H9 (cell line): ENCODE results near the gene TNFRSF18. TPM values are rescaled to one million over a fixed set of nuclear protein-coding genes. Genes with fewer than 3 reads are reported as not detected.

ENCODE experiments used
- DNase-seq: peaks from one replicate; pipeline ENCODE4 v3.0.0-alpha.2; 2017
- H2AFZ ChIP-seq: one replicate; pipeline ENCODE4 v1.6.1; 2013; ENCODE audit warnings: mild to moderate bottlenecking, low read length, control low read depth, moderate library complexity
- H2AK5ac ChIP-seq: 2 replicates; pipeline ENCODE4 v1.6.1; 2013; ENCODE audit warnings: low read length, control low read depth, mixed read lengths; ENCODE audit not compliant: insufficient read length
- H2BK120ac ChIP-seq: one replicate; pipeline ENCODE4 v1.6.1; 2013; ENCODE audit warnings: low read depth, mild to moderate bottlenecking, low read length, control low read depth, inconsistent platforms; ENCODE audit not compliant: poor library complexity, severe bottlenecking
- H2BK12ac ChIP-seq: 2 replicates; pipeline ENCODE4 v1.6.1; 2013; ENCODE audit warnings: low read length, control low read depth, mixed read lengths, low read depth; ENCODE audit not compliant: insufficient read length
- H2BK15ac ChIP-seq: 2 replicates; pipeline ENCODE4 v1.6.1; 2013; ENCODE audit warnings: low read depth, low read length, control low read depth
- H2BK20ac ChIP-seq: one replicate; pipeline ENCODE4 v1.6.1; 2013; ENCODE audit warnings: low read depth, mild to moderate bottlenecking, low read length, control low read depth, inconsistent platforms; ENCODE audit not compliant: poor library complexity, severe bottlenecking
- H2BK5ac ChIP-seq: 2 replicates; pipeline ENCODE4 v1.6.1; 2013; ENCODE audit warnings: low read length, control low read depth, mixed read lengths; ENCODE audit not compliant: insufficient read length
- H3K14ac ChIP-seq: 2 replicates; pipeline ENCODE4 v1.6.1; 2013; ENCODE audit warnings: low read length, control low read depth; ENCODE audit not compliant: insufficient read depth
- H3K18ac ChIP-seq: 2 replicates; pipeline ENCODE4 v1.6.1; 2013; ENCODE audit warnings: low read depth, mild to moderate bottlenecking, mixed read lengths, low read length, control low read depth; ENCODE audit not compliant: insufficient read length
- H3K23ac ChIP-seq: 2 replicates; pipeline ENCODE4 v1.6.1; 2013; ENCODE audit warnings: low read length, control low read depth, mixed read lengths, low read depth; ENCODE audit not compliant: insufficient read length
- H3K23me2 ChIP-seq: 2 replicates; pipeline ENCODE4 v1.6.1; 2013; ENCODE audit warnings: low read depth, mild to moderate bottlenecking, mixed read lengths, low read length, control low read depth; ENCODE audit not compliant: insufficient read length, poor library complexity, severe bottlenecking
- H3K27ac ChIP-seq: 2 replicates; pipeline ENCODE4 v1.5.1; 2013; ENCODE audit warnings: low read length, control low read depth, mixed read lengths, low read depth; ENCODE audit not compliant: insufficient read length
- H3K27me3 ChIP-seq: 2 replicates; pipeline ENCODE4 v1.6.1; 2013; ENCODE audit warnings: low read length, control low read depth, inconsistent platforms; ENCODE audit not compliant: insufficient read depth
- H3K4ac ChIP-seq: 2 replicates; pipeline ENCODE4 v1.6.1; 2013; ENCODE audit warnings: low read depth, mild to moderate bottlenecking, control low read depth, inconsistent platforms, low read length, moderate library complexity
- H3K4me1 ChIP-seq: 2 replicates; pipeline ENCODE4 v1.6.1; 2013; ENCODE audit warnings: low read length, control low read depth, inconsistent platforms; ENCODE audit not compliant: insufficient read depth
- H3K4me2 ChIP-seq: 2 replicates; pipeline ENCODE4 v1.6.1; 2013; ENCODE audit warnings: low read length, control low read depth, mixed read lengths; ENCODE audit not compliant: insufficient read length, insufficient read depth
- H3K56ac ChIP-seq: 2 replicates; pipeline ENCODE4 v1.6.1; 2013; ENCODE audit warnings: low read depth, mild to moderate bottlenecking, mixed read lengths, low read length, control low read depth; ENCODE audit not compliant: insufficient read length
- H3K79me1 ChIP-seq: 2 replicates; pipeline ENCODE4 v1.6.1; 2013; ENCODE audit warnings: low read depth, mild to moderate bottlenecking, moderate library complexity, low read length, control low read depth, inconsistent platforms; ENCODE audit not compliant: insufficient read depth, poor library complexity, severe bottlenecking
- H3K79me2 ChIP-seq: 2 replicates; pipeline ENCODE4 v1.6.1; 2013; ENCODE audit warnings: low read length, control low read depth, inconsistent platforms; ENCODE audit not compliant: insufficient read depth
- H3K9ac ChIP-seq: 2 replicates; pipeline ENCODE4 v1.6.1; 2013; ENCODE audit warnings: low read length, control low read depth, mixed read lengths; ENCODE audit not compliant: insufficient read length; ENCODE audit errors: extremely low read depth
- H3K9me3 ChIP-seq: one replicate; pipeline ENCODE4 v1.6.1; 2013; ENCODE audit warnings: low read depth, low read length, inconsistent platforms; ENCODE audit not compliant: control insufficient read depth
- H3T11ph ChIP-seq: one replicate; pipeline ENCODE4 v1.6.1; 2013; ENCODE audit warnings: mild to moderate bottlenecking, low read length, control low read depth, inconsistent platforms
- H4K20me1 ChIP-seq: one replicate; pipeline ENCODE4 v1.6.1; 2013; ENCODE audit not compliant: control insufficient read depth, insufficient read length, insufficient read depth
- H4K5ac ChIP-seq: 2 replicates; pipeline ENCODE4 v1.6.1; 2013; ENCODE audit warnings: low read depth, mild to moderate bottlenecking, mixed read lengths, low read length, control low read depth; ENCODE audit not compliant: insufficient read length
- H4K8ac ChIP-seq: replicated peaks from 2 replicates; pipeline ENCODE4 v1.6.1; 2013; ENCODE audit warnings: low read length, control low read depth, mixed read lengths, low read depth; ENCODE audit not compliant: insufficient read length
- H4K91ac ChIP-seq: 2 replicates; pipeline ENCODE4 v1.6.1; 2013; ENCODE audit warnings: low read depth, mild to moderate bottlenecking, moderate library complexity, mixed read lengths, low read length, control low read depth; ENCODE audit not compliant: insufficient read length
- H3K27ac Mint-ChIP-seq, 3 experiments: 2 replicates in 2 of 3; 3 replicates in 1 of 3; pipeline ENCODE4 v1.8.0; 2020 to 2021; ENCODE audit warnings: mixed read lengths in 3 of 3, mild to moderate bottlenecking in 1 of 3, moderate library complexity in 1 of 3
- H3K27me3 Mint-ChIP-seq: 2 replicates; pipeline ENCODE4 v1.8.0; 2021; ENCODE audit warnings: low read depth, mild to moderate bottlenecking, moderate library complexity, mixed read lengths
- H3K36me3 Mint-ChIP-seq, 3 experiments: 2 replicates in 2 of 3; 3 replicates in 1 of 3; pipeline ENCODE4 v1.8.0; 2020 to 2021; ENCODE audit warnings: low read depth in 3 of 3, mixed read lengths in 3 of 3; ENCODE audit not compliant: insufficient read depth in 1 of 3
- H3K4me1 Mint-ChIP-seq, 2 experiments: 2 replicates each; pipeline ENCODE4 v1.8.0; 2020; ENCODE audit warnings: mixed read lengths in 2 of 2
- H3K4me3 Mint-ChIP-seq, 2 experiments: 2 replicates in 1 of 2; 3 replicates in 1 of 2; pipeline ENCODE4 v1.8.0; 2020 to 2021; ENCODE audit warnings: mild to moderate bottlenecking in 2 of 2, mixed read lengths in 2 of 2, moderate library complexity in 1 of 2
- H3K9me3 Mint-ChIP-seq, 2 experiments: 2 replicates in 1 of 2; 3 replicates in 1 of 2; pipeline ENCODE4 v1.8.0; 2020; ENCODE audit warnings: mild to moderate bottlenecking in 2 of 2, mixed read lengths in 2 of 2, moderate library complexity in 1 of 2
- WGBS: extraction: QIAGEN DNeasy Blood & Tissue Kit; methylation state at CpG from one replicate; pipeline ENCODE4 v1.1.7; 2013; ENCODE audit warnings: missing lambda C conversion rate, low lambda C conversion rate, mixed read lengths; ENCODE audit not compliant: insufficient read length; ENCODE audit errors: extremely low coverage; 5-methylcytosine and 5-hydroxymethylcytosine counted together
- total RNA-seq: library from RNA; stranded (reverse); gene quantifications from 2 replicates; pipeline ENCODE4 v1.2.1, GENCODE V29; 2021
- TF ChIP-seq, protein P1 (sequence below): fragments of 200-600 bp; sonication (generic); conservative IDR thresholded peaks from 3 replicates; pipeline ENCODE4 v1.8.0; 2021; ENCODE audit warnings: antibody characterized with exemption, mild to moderate bottlenecking

The TNFRSF18 gene
- total RNA-seq, 1 experiment from 2014 or later: 2.0 TPM

DNA sequence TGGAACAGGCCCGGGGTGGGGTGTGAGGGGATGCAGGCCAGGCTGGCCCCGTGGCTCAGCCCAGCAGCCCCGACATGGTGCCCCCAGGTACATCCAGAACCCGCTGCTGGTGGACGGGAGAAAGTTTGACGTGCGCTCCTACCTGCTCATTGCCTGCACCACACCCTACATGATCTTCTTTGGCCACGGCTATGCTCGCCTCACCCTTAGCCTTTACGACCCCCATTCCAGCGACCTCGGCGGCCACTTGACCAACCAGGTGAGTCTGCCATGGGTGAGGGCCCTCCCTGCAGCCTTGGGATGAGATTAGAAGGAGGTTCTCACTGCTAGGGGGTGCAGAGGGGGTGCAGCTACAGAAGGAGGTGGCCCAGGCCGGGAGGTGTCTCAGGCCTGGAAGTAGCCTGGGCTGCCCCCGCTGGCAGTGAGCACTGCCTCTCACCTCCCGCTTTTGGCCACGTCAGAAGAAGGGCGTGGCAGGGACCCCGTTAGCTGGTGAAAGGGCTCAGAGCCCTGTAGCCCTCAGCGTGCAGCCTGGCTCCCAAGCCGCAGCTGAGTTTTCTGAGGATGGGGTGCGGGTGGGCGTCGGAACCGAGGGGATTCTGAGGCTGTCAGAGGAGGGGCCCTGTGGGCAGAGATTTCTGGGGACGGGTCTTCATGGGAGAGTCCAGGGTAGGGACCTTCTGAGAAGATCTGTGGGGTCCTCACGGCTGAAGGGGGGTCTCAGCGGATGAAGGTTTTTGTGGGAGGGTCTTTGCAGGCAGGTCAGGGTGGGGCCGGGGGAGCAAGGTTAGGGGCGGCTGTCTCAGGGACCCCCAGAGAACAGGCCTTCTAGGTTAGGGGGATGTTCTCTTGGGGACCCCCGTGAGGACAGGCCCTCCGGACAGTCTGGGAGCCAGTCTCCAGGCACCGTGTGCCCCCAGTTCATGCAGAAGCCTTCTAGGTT lies 22.3 kb downstream of the TNFRSF18 start:
- no peak overlapping the region for H3K27ac ChIP-seq
- H2BK120ac ChIP-seq: no peak overlapping the region
- H2AFZ ChIP-seq: no peak overlapping the region
- H3K79me2 ChIP-seq: no peaks in the 10 kb centered on the region
- no peaks in the 10 kb centered on the region for H3K23me2 ChIP-seq
- H2BK15ac ChIP-seq: no peak overlapping the region
- H4K5ac ChIP-seq: no peak overlapping the region
- Mint-ChIP-seq H3K27me3 (peaks cover 4% of the 10 kb centered on the region), H3K9me3 (peaks cover 1 to 3% of the 10 kb centered on the region in 2 experiments; a peak in 3 of 5 replicates), H3K36me3 (peaks cover 0 to 7% (median 0%) of the 10 kb centered on the region in 3 experiments; a peak in 2 of 7 replicates), H3K27ac (no peak overlapping the region; a peak in 1 of 7 replicates), H3K4me3 (no peak overlapping the region), H3K4me1 (peaks cover 1 to 7% of the 10 kb centered on the region in 2 experiments; a peak in 2 of 4 replicates)
- H3K4me2 ChIP-seq: no peak overlapping the region
- H3K56ac ChIP-seq: no peak overlapping the region
- WGBS: no CpG with 5 or more reads among the region's 33 CpGs
- H3K27me3 ChIP-seq: no peaks in the 10 kb centered on the region
- no peak overlapping the region for H3K18ac ChIP-seq
- no peak overlapping the region for H3K4ac ChIP-seq
- DNase-seq: peak; percentile 23
- no peaks in the 10 kb centered on the region for H3K4me1 ChIP-seq
- no peak overlapping the region for H3K23ac ChIP-seq
- H3K79me1 ChIP-seq: no peaks in the 10 kb centered on the region
- H2BK12ac ChIP-seq: no peak overlapping the region
- H4K91ac ChIP-seq: no peak overlapping the region
- no peak overlapping the region for H2AK5ac ChIP-seq
- H2BK5ac ChIP-seq: no peak overlapping the region
- H3K9me3 ChIP-seq: no peaks in the 10 kb centered on the region
- H3K14ac ChIP-seq: no peak overlapping the region
- no peaks in the 10 kb centered on the region for H4K20me1 ChIP-seq
- no peak overlapping the region for H3K9ac ChIP-seq
- H3T11ph ChIP-seq: no peak overlapping the region
- no peak overlapping the region for H4K8ac ChIP-seq
- TF ChIP-seq, protein P1, sequence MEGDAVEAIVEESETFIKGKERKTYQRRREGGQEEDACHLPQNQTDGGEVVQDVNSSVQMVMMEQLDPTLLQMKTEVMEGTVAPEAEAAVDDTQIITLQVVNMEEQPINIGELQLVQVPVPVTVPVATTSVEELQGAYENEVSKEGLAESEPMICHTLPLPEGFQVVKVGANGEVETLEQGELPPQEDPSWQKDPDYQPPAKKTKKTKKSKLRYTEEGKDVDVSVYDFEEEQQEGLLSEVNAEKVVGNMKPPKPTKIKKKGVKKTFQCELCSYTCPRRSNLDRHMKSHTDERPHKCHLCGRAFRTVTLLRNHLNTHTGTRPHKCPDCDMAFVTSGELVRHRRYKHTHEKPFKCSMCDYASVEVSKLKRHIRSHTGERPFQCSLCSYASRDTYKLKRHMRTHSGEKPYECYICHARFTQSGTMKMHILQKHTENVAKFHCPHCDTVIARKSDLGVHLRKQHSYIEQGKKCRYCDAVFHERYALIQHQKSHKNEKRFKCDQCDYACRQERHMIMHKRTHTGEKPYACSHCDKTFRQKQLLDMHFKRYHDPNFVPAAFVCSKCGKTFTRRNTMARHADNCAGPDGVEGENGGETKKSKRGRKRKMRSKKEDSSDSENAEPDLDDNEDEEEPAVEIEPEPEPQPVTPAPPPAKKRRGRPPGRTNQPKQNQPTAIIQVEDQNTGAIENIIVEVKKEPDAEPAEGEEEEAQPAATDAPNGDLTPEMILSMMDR: no peak
- no peak overlapping the region for H2BK20ac ChIP-seq
